GM12878 (cell line): Measurements from ENCODE around the gene CALHM2. TPM values are rescaled to one million over a fixed set of nuclear protein-coding genes. Genes with fewer than 3 reads are reported as not detected.
"Not testable (repeated sequence)": the region's sequence is repeated elsewhere in the genome, so short reads cannot be mapped to it uniquely, and the experiment has no call there.

Source experiments
- ATAC-seq: fragments of 200-7000 bp; cut with Tn5 transposase; 3 replicates; pipeline ENCODE4 v1.9.1; 2020; ENCODE audit warnings: mild to moderate bottlenecking, moderate library complexity
- BruUV-seq: library from RNA; stranded (reverse); fragments of 400-500 nt; replicated peaks from 2 replicates; lab custom pipeline; 2021; lab: Mats Ljungman, UMichigan
- CTCF ChIA-PET: fragments of 300-600 bp; sonication (Branson Sonifier 250); formaldehyde crosslinking; extraction: SDS; loops from one replicate; lab custom pipeline; 2021; ENCODE audit warnings: inconsistent platforms; lab: Yijun Ruan, JAX
- POLR2A ChIA-PET: fragments of 350-600 bp; formaldehyde crosslinking; extraction: SDS; loops from one replicate; lab custom pipeline; 2021; ENCODE audit warnings: inconsistent platforms; lab: Charles Lee
- RAD21 ChIA-PET: fragments of 300-600 bp; sonication (Branson Sonifier 250); formaldehyde crosslinking; loops from one replicate; lab custom pipeline; 2023; ENCODE audit warnings: antibody characterized with exemption; ENCODE audit not compliant: unreplicated experiment; lab: Charles Lee
- SMC1A ChIA-PET: fragments of 300-600 bp; sonication (Branson Sonifier 250); formaldehyde crosslinking; loops from one replicate; lab custom pipeline; 2023; ENCODE audit not compliant: unreplicated experiment, uncharacterized antibody; lab: Charles Lee
- DNase-seq: peaks from one replicate; pipeline ENCODE4 v3.0.0-alpha.2; 2011; ENCODE audit warnings: low read depth, low spot score
- FAIRE-seq: peaks from 3 replicates; lab custom pipeline; 2011; peaks lifted over from hg19 to GRCh38; lab: Jason Lieb, UNC
- H2AFZ ChIP-seq: 2 replicates; pipeline ENCODE4 v1.6.0; 2011; ENCODE audit warnings: low read depth, low read length, control low read depth; ENCODE audit not compliant: control insufficient read depth
- H3K27ac ChIP-seq: 2 replicates; pipeline ENCODE4 v1.5.1; 2011; ENCODE audit warnings: control low read depth; ENCODE audit not compliant: control insufficient read depth, insufficient read depth
- H3K27me3 ChIP-seq, 2 experiments: replicated peaks in 1 of 2; 2 replicates each; pipeline versions ENCODE4 v1.6.0 to v1.6.1; 2011; ENCODE audit warnings: low read length in 1 of 2; ENCODE audit not compliant: control insufficient read depth in 2 of 2, insufficient read depth in 2 of 2
- H3K36me3 ChIP-seq, 2 experiments: 2 replicates each; pipeline ENCODE4 v1.5.1; 2011; ENCODE audit warnings: low read length in 1 of 2; ENCODE audit not compliant: control insufficient read depth in 2 of 2, insufficient read depth in 2 of 2
- H3K4me1 ChIP-seq: 2 replicates; pipeline ENCODE4 v1.6.1; 2011; ENCODE audit warnings: mild to moderate bottlenecking, low read length, moderate library complexity, mixed read lengths; ENCODE audit not compliant: control insufficient read depth, insufficient read depth
- H3K4me2 ChIP-seq: 2 replicates; pipeline ENCODE4 v1.6.0; 2011; ENCODE audit warnings: control low read depth; ENCODE audit not compliant: control insufficient read depth, insufficient read depth
- H3K4me3 ChIP-seq: fragments of 200-600 bp; sonication (generic); 2 replicates; pipeline ENCODE4 v1.5.1; 2016
- H3K79me2 ChIP-seq: 2 replicates; pipeline ENCODE4 v1.6.0; 2011; ENCODE audit warnings: low read length; ENCODE audit not compliant: control insufficient read depth, insufficient read depth
- H3K9ac ChIP-seq: 2 replicates; pipeline ENCODE4 v1.8.0; 2011; ENCODE audit warnings: low read length, control low read depth, mixed read lengths; ENCODE audit not compliant: control insufficient read depth, insufficient read depth
- H3K9me3 ChIP-seq: replicated peaks from 3 replicates; pipeline ENCODE4 v1.5.1; 2011; ENCODE audit warnings: mild to moderate bottlenecking, low read length; ENCODE audit not compliant: control insufficient read depth, insufficient read depth
- H4K20me1 ChIP-seq: 2 replicates; pipeline ENCODE4 v1.6.0; 2011; ENCODE audit not compliant: control insufficient read depth, insufficient read depth
- RAD21 ChIP-seq: IDR thresholded peaks from 2 replicates; pipeline ENCODE4 v1.6.1; 2011; ENCODE audit warnings: mild to moderate bottlenecking, low read depth, low read length, moderate library complexity; ENCODE audit not compliant: insufficient read depth
- RELA ChIP-seq: fragments of 450-650 bp; IDR thresholded peaks from 2 replicates; pipeline ENCODE4 v1.8.0; 2014; ENCODE audit warnings: borderline replicate concordance; ENCODE audit not compliant: partially characterized antibody
- SMC3 ChIP-seq: IDR thresholded peaks from 2 replicates; pipeline ENCODE4 v1.6.1; 2011; ENCODE audit warnings: low read length, improper control_type of control experiment, borderline replicate concordance
- SPI1 ChIP-seq: IDR thresholded peaks from 2 replicates; pipeline ENCODE4 v1.6.1; 2011; ENCODE audit warnings: low read depth, mild to moderate bottlenecking, low read length, moderate library complexity, borderline replicate concordance; ENCODE audit not compliant: insufficient read depth
- WGBS: methylation state at CpG from one replicate; pipeline ENCODE4 v1.1.6; 2016; ENCODE audit warnings: low lambda C conversion rate; ENCODE audit not compliant: insufficient replicate concordance, insufficient coverage; ENCODE audit errors: missing lambda C conversion rate; 5-methylcytosine and 5-hydroxymethylcytosine counted together
- in situ Hi-C: fragments of 300-500 bp; cut with MboI; formaldehyde crosslinking; loops from 9 replicates; pipeline ENCODE4 v1.14.3; 2018; ENCODE audit warnings: mixed read lengths
- intact Hi-C: fragments of 100-400 bp; cut with micrococcal nuclease; formaldehyde crosslinking; loops from one replicate; pipeline ENCODE4 v1.14.2; 2022; ENCODE audit not compliant: unreplicated experiment
- polyA plus RNA-seq, 11 experiments: library from polyadenylated mRNA; depleted of rRNA in 4 of 11; unstranded in 6 of 11; stranded (reverse) in 5 of 11; fragments of >200 nt; fragmentation: Nextera tagmentation in 4 of 11; fragmentation: Illumina TruSeq in 1 of 11; extraction: Ambion mirVana in 4 of 11; extraction: Trizol in 1 of 11; gene quantifications; 1 replicate in 1 of 11; 2 replicates in 10 of 11; pipeline versions ENCODE4 v1.2.1 to v1.2.3, GENCODE V29; 2011 to 2016; ENCODE audit warnings: inconsistent platforms in 2 of 11, missing spikeins in 2 of 11, low read depth in 1 of 11
- total RNA-seq, 4 experiments: library from RNA; depleted of rRNA in 3 of 4; stranded (reverse); fragments of >200 nt in 3 of 4; fragmentation: Illumina TruSeq in 1 of 4; extraction: Trizol in 1 of 4; gene quantifications; 2 replicates each; pipeline versions ENCODE4 v1.2.1 to v1.2.3, GENCODE V29; 2013 to 2021
- TF ChIP-seq, protein P1 (sequence below): fragments of 450-650 bp; IDR thresholded peaks from 2 replicates; pipeline ENCODE4 v1.6.1; 2017; ENCODE audit warnings: borderline replicate concordance
- TF ChIP-seq, protein P2 (sequence below): fragments of 150-350 bp; IDR thresholded peaks from 2 replicates; pipeline ENCODE4 v1.6.1; 2016; ENCODE audit warnings: low read depth, low read length

The CALHM2 gene
- total and polyA plus RNA-seq, 10 of the 15 experiments (the other 5 are each of a cell fraction or from before 2014, with no cell fraction given): 0.60 to 23.7 (median 9.3) TPM

DNA sequence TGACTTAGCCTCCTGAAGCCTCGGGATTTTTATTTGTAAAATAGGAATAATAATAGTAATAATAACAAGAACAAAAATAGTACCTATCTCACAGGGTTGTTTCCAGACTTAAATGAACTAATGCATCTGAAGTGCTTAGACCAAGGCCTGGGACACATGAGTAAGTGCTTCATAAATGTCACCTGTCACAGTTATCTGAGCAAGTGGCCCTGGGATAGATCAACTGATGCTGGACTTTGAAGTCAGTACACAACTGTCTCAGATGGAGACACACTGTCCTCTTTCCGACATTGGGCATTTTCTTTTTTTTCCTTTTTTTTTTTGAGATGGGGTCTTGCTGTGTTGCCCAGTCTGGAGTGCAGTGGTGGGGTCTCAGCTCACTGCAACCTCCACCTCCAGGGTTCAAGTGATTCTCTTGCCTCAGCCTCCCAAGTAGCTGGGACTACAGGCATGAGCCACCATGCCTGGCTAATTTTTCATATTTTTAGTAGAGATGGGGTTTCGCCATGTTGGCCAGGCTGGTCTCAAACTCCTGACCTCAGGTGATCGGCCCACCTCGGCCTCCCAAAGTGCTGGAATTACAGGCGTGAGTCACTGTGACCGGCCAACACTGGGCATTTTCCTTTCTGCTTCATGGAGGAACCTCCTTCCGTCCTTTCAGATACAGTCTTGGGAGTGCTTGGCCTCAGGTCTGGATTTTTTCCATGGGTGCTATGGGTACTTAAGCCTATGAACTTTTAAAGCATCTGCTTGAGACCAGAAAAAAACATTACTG is 34.7 kb upstream of the CALHM2 start:
- H3K27me3 ChIP-seq, H4K20me1 ChIP-seq, H3K27ac ChIP-seq, H2AFZ ChIP-seq, H3K9ac ChIP-seq, H3K36me3 ChIP-seq, in situ Hi-C loops, H3K4me1 ChIP-seq, H3K4me3 ChIP-seq, BruUV-seq, H3K9me3 ChIP-seq, POLR2A ChIA-PET, H3K79me2 ChIP-seq, DNase-seq, FAIRE-seq, ATAC-seq, H3K4me2 ChIP-seq: not testable (repeated sequence)
- ChIA-PET CTCF (interaction anchor here (0.6 to 7.6 kb wide), 17 partner anchors 11 to 564 kb away, joined by 3 to 175 read pairs (median 7); partner anchors contain the start of gene CALHM2), RAD21 (interaction anchor here (0.9 to 4.5 kb wide), 4 partner anchors 12 to 106 kb away, joined by 3 to 66 read pairs (median 5); no protein-coding TSS in a partner anchor), SMC1A (interaction anchor here (1.0 to 2.6 kb wide), 8 partner anchors 10 to 569 kb away, joined by 3 to 43 read pairs (median 4); partner anchors contain the start of gene CNNM2)
- 52% methylated on average over 8 of the region's 8 CpGs for WGBS
- intact Hi-C loops: loop anchor here (5.0 kb wide), 1 partner anchor 650 kb away; the partner anchor contains the start of gene CYP17A1

DNA sequence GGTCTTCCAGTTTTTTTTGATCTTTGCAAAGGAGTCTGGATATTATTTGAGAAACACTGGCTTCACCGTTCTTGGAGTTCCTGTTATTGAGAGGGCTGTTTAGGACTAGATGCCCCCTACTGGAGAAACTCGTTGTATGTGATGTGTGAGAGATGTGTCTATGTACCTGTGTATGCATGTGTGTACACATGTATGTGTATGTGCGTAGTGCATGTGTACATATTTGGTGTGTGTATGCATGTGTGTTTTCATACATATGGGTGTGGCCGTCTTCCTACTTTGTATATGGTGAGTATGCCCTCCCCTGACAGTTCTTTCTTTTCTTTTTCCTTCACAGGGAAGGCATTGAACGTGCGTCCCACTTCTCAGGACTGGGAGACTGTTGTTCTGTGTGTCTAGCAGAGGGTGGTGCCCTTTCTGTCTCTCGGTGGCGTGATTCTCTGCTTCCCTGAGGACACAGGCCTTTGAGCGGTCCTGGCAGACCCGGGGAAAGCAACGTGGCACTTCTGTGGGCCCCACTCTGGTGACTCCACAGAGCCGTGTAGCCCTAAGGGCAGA is 29.9 kb upstream of the CALHM2 start:
- no peaks in the 10 kb centered on the region for H4K20me1 ChIP-seq
- no peak overlapping the region for H3K27ac ChIP-seq
- ChIA-PET SMC1A (interaction anchor here (0.8 to 3.2 kb wide), 9 partner anchors 8 to 647 kb away, joined by 3 to 32 read pairs (median 3); partner anchors contain the start of genes ATP5MK and PDCD11), RAD21 (interaction anchor here (1.7 kb wide), 1 partner anchor 10 kb away, joined by 11 read pairs; no protein-coding TSS in a partner anchor), POLR2A (no interaction called here), CTCF (interaction anchor here (0.8 to 10.6 kb wide), 9 partner anchors 16 to 204 kb away, joined by 3 to 195 read pairs (median 7); partner anchors contain the start of gene CALHM2)
- in situ Hi-C loops (no loop called here), intact Hi-C loops (loop anchor here (1.0 to 5.0 kb wide), 2 partner anchors 35 to 66 kb away; no protein-coding TSS in a partner anchor)
- no peak for DNase-seq
- 50% methylated on average over 12 of the region's 12 CpGs for WGBS
- H3K36me3 ChIP-seq: no peaks in the 10 kb centered on the region
- H3K9me3 ChIP-seq: no peaks in the 10 kb centered on the region
- H3K27me3 ChIP-seq: no peaks in the 10 kb centered on the region
- no peak overlapping the region for H3K4me2 ChIP-seq
- no peak overlapping the region for H2AFZ ChIP-seq
- H3K9ac ChIP-seq: no peak overlapping the region
- FAIRE-seq: peak; percentile 98
- H3K4me3 ChIP-seq: no peak overlapping the region
- BruUV-seq: no TSS peak
- peak; percentile 93 for ATAC-seq
- H3K4me1 ChIP-seq: no peaks in the 10 kb centered on the region
- H3K79me2 ChIP-seq: no peaks in the 10 kb centered on the region
- TF ChIP-seq SPI1: peak; percentile 57; the same call in 1 of the 2 replicates
- TF ChIP-seq, protein P1, sequence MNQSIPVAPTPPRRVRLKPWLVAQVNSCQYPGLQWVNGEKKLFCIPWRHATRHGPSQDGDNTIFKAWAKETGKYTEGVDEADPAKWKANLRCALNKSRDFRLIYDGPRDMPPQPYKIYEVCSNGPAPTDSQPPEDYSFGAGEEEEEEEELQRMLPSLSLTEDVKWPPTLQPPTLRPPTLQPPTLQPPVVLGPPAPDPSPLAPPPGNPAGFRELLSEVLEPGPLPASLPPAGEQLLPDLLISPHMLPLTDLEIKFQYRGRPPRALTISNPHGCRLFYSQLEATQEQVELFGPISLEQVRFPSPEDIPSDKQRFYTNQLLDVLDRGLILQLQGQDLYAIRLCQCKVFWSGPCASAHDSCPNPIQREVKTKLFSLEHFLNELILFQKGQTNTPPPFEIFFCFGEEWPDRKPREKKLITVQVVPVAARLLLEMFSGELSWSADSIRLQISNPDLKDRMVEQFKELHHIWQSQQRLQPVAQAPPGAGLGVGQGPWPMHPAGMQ: no peak
- TF ChIP-seq RAD21: peak; percentile 83
- no peak for TF ChIP-seq RELA
- TF ChIP-seq SMC3: peak; percentile 87; the same call in 1 of the 2 replicates
- TF ChIP-seq, protein P2, sequence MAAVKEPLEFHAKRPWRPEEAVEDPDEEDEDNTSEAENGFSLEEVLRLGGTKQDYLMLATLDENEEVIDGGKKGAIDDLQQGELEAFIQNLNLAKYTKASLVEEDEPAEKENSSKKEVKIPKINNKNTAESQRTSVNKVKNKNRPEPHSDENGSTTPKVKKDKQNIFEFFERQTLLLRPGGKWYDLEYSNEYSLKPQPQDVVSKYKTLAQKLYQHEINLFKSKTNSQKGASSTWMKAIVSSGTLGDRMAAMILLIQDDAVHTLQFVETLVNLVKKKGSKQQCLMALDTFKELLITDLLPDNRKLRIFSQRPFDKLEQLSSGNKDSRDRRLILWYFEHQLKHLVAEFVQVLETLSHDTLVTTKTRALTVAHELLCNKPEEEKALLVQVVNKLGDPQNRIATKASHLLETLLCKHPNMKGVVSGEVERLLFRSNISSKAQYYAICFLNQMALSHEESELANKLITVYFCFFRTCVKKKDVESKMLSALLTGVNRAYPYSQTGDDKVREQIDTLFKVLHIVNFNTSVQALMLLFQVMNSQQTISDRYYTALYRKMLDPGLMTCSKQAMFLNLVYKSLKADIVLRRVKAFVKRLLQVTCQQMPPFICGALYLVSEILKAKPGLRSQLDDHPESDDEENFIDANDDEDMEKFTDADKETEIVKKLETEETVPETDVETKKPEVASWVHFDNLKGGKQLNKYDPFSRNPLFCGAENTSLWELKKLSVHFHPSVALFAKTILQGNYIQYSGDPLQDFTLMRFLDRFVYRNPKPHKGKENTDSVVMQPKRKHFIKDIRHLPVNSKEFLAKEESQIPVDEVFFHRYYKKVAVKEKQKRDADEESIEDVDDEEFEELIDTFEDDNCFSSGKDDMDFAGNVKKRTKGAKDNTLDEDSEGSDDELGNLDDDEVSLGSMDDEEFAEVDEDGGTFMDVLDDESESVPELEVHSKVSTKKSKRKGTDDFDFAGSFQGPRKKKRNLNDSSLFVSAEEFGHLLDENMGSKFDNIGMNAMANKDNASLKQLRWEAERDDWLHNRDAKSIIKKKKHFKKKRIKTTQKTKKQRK: no peak
